ENCODE data around the gene RAPGEF4.

- no peak for TF ChIP-seq CTCF (IDR thresholded peaks at IDR 0.05; ENCODE audit: low read depth, low read length, poor library complexity, severe bottlenecking)
- TF ChIP-seq EZH2phosphoT487 (IDR thresholded peaks at IDR 0.05; ENCODE audit: borderline replicate concordance, low read length) = no peak
These were observed 207.9 kb downstream of the RAPGEF4 start for GRCh38 chr2:172943539-172943938.
